HEK293 (cell line): ENCODE data around the gene RAB36.

Experiments used
- CTCF ChIA-PET: fragments of 350-600 bp; formaldehyde crosslinking; extraction: SDS; loops from one replicate; lab custom pipeline; 2021; ENCODE audit warnings: antibody characterized with exemption; lab: Yijun Ruan, JAX
- POLR2A ChIA-PET: fragments of 300-600 bp; formaldehyde crosslinking; extraction: SDS; loops from one replicate; lab custom pipeline; 2020; ENCODE audit warnings: antibody characterized with exemption, inconsistent platforms; lab: Yijun Ruan, JAX
- H3K27ac ChIP-seq: fragments of 200-500 bp; sonication (Bioruptor generic); 2 replicates; pipeline ENCODE4 v1.5.1; 2014; ENCODE audit warnings: low read depth, low read length, control low read depth, inconsistent platforms; ENCODE audit errors: extremely low read depth
- H3K36me3 ChIP-seq, 2 experiments: fragments of 200-500 bp in 1 of 2; sonication (Bioruptor generic) in 1 of 2; 1 replicate in 1 of 2; 2 replicates in 1 of 2; pipeline ENCODE4 v1.5.1; 2014 to 2017; ENCODE audit warnings: inconsistent platforms in 2 of 2, low read length in 2 of 2; ENCODE audit not compliant: control insufficient read depth in 2 of 2, insufficient read depth in 1 of 2
- H3K4me1 ChIP-seq: fragments of 200-500 bp; sonication (Bioruptor generic); 2 replicates; pipeline ENCODE4 v1.5.1; 2014; ENCODE audit warnings: mild to moderate bottlenecking, low read length, inconsistent platforms; ENCODE audit not compliant: control insufficient read depth, insufficient read depth
- H3K4me3 ChIP-seq: 2 replicates; pipeline ENCODE4 v1.5.1; 2011; ENCODE audit warnings: low read depth, mild to moderate bottlenecking, control low read depth, low read length, moderate library complexity
- H3K9me3 ChIP-seq: fragments of 200-500 bp; sonication (Bioruptor generic); 2 replicates; pipeline ENCODE4 v1.5.1; 2014; ENCODE audit warnings: low read depth, low read length, inconsistent platforms; ENCODE audit not compliant: control insufficient read depth, insufficient read depth
- BCL11A ChIP-seq: fragments of 450-650 bp; formaldehyde crosslinking; IDR thresholded peaks from 2 replicates; pipeline ENCODE4 v1.5.1; 2016; ENCODE audit warnings: low read depth, missing biosample characterization, missing genetic modification characterization
- GLIS2 ChIP-seq: fragments of 450-650 bp; formaldehyde crosslinking; IDR thresholded peaks from 2 replicates; pipeline ENCODE4 v1.5.1; 2016; ENCODE audit warnings: missing biosample characterization, missing genetic modification characterization
- KLF10 ChIP-seq: fragments of 450-650 bp; IDR thresholded peaks from 2 replicates; pipeline ENCODE4 v1.5.1; 2018; ENCODE audit warnings: missing biosample characterization, mild to moderate bottlenecking, missing genetic modification characterization
- KLF17 ChIP-seq: fragments of 450-650 bp; formaldehyde crosslinking; IDR thresholded peaks from 2 replicates; pipeline ENCODE4 v1.5.1; 2016; ENCODE audit warnings: missing biosample characterization, missing genetic modification characterization
- PRDM1 ChIP-seq: fragments of 450-650 bp; formaldehyde crosslinking; IDR thresholded peaks from 2 replicates; pipeline ENCODE4; 2016; ENCODE audit warnings: missing biosample characterization, missing genetic modification characterization
- ZBTB20 ChIP-seq: fragments of 450-650 bp; formaldehyde crosslinking; IDR thresholded peaks from 2 replicates; pipeline ENCODE4 v1.5.1; 2016; ENCODE audit warnings: missing biosample characterization, missing genetic modification characterization
- ZBTB26 ChIP-seq: fragments of 450-650 bp; formaldehyde crosslinking; optimal IDR thresholded peaks from 2 replicates; pipeline ENCODE3; 2016; ENCODE audit warnings: missing biosample characterization, mild to moderate bottlenecking, missing genetic modification characterization
- ZBTB6 ChIP-seq: fragments of 450-650 bp; formaldehyde crosslinking; IDR thresholded peaks from 2 replicates; pipeline ENCODE4 v1.5.1; 2017; ENCODE audit warnings: missing biosample characterization, missing genetic modification characterization
- ZBTB7A ChIP-seq: fragments of 450-650 bp; formaldehyde crosslinking; IDR thresholded peaks from 2 replicates; pipeline ENCODE4 v1.5.1; 2016; ENCODE audit warnings: low read depth, missing biosample characterization, missing genetic modification characterization
- ZBTB8A ChIP-seq: fragments of 450-650 bp; formaldehyde crosslinking; IDR thresholded peaks from 2 replicates; pipeline ENCODE4 v1.5.1; 2016; ENCODE audit warnings: missing biosample characterization, missing genetic modification characterization
- ZFHX2 ChIP-seq: fragments of 450-650 bp; formaldehyde crosslinking; conservative IDR thresholded peaks from 2 replicates; pipeline ENCODE4 v1.5.1; 2016; ENCODE audit warnings: missing biosample characterization, missing genetic modification characterization
- ZNF133 ChIP-seq: fragments of 450-650 bp; formaldehyde crosslinking; IDR thresholded peaks from 2 replicates; pipeline ENCODE4 v1.5.1; 2016; ENCODE audit warnings: missing biosample characterization, missing genetic modification characterization
- ZNF16 ChIP-seq: fragments of 450-650 bp; formaldehyde crosslinking; IDR thresholded peaks from 2 replicates; pipeline ENCODE4 v1.5.1; 2016; ENCODE audit warnings: low read depth, missing biosample characterization, missing genetic modification characterization
- ZNF175 ChIP-seq: fragments of 450-650 bp; formaldehyde crosslinking; IDR thresholded peaks from 2 replicates; pipeline ENCODE4 v1.5.1; 2016; ENCODE audit warnings: missing biosample characterization, missing genetic modification characterization
- ZNF335 ChIP-seq: fragments of 450-650 bp; formaldehyde crosslinking; conservative IDR thresholded peaks from 2 replicates; pipeline ENCODE4 v1.5.1; 2016; ENCODE audit warnings: missing biosample characterization, missing genetic modification characterization
- ZNF37A ChIP-seq: fragments of 450-650 bp; IDR thresholded peaks from 2 replicates; pipeline ENCODE4 v1.5.1; 2018; ENCODE audit warnings: missing biosample characterization, missing genetic modification characterization
- ZNF426 ChIP-seq: fragments of 450-650 bp; formaldehyde crosslinking; IDR thresholded peaks from 2 replicates; pipeline ENCODE4 v1.5.1; 2017; ENCODE audit warnings: missing biosample characterization, missing genetic modification characterization, mild to moderate bottlenecking, inconsistent platforms, moderate library complexity
- ZNF529 ChIP-seq: fragments of 450-650 bp; formaldehyde crosslinking; IDR thresholded peaks from 2 replicates; pipeline ENCODE4 v1.5.1; 2017; ENCODE audit warnings: missing genetic modification characterization, missing biosample characterization; ENCODE audit not compliant: insufficient replicate concordance
- ZNF571 ChIP-seq: fragments of 450-650 bp; formaldehyde crosslinking; IDR thresholded peaks from 2 replicates; pipeline ENCODE4 v1.5.0; 2017; ENCODE audit warnings: missing biosample characterization, missing genetic modification characterization
- ZNF639 ChIP-seq: fragments of 450-650 bp; formaldehyde crosslinking; IDR thresholded peaks from 2 replicates; pipeline ENCODE4 v1.5.1; 2016; ENCODE audit warnings: missing biosample characterization, missing genetic modification characterization
- ZNF792 ChIP-seq: fragments of 450-650 bp; formaldehyde crosslinking; IDR thresholded peaks from 2 replicates; pipeline ENCODE4 v1.5.1; 2016; ENCODE audit warnings: missing biosample characterization, missing genetic modification characterization
- TF ChIP-seq, protein P1 (sequence below): fragments of 450-650 bp; formaldehyde crosslinking; IDR thresholded peaks from 2 replicates; pipeline ENCODE4 v1.5.1; 2016; ENCODE audit warnings: missing biosample characterization, missing genetic modification characterization
- TF ChIP-seq, protein P2 (sequence below): IDR thresholded peaks from 2 replicates; pipeline ENCODE4 v1.6.1; 2011; ENCODE audit warnings: mild to moderate bottlenecking, low read depth, low read length, borderline replicate concordance

Gene RAB36

DNA sequence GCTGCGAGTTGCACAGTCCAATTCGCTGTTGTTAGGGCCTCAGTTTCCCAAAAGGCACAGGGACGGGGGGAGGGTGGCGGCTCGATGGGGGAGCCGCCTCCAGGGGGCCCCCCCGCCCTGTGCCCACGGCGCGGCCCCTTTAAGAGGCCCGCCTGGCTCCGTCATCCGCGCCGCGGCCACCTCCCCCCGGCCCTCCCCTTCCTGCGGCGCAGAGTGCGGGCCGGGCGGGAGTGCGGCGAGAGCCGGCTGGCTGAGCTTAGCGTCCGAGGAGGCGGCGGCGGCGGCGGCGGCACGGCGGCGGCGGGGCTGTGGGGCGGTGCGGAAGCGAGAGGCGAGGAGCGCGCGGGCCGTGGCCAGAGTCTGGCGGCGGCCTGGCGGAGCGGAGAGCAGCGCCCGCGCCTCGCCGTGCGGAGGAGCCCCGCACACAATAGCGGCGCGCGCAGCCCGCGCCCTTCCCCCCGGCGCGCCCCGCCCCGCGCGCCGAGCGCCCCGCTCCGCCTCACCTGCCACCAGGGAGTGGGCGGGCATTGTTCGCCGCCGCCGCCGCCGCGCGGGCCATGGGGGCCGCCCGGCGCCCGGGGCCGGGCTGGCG lies 35.1 kb downstream of the RAB36 start, which contains the start of gene BCR (continued):
- TF ChIP-seq ZBTB8A: no peak
- TF ChIP-seq ZNF792 (tag by site-specific recombination): no peak
- no peak for TF ChIP-seq ZNF37A
- TF ChIP-seq ZNF426: no peak
- TF ChIP-seq ZNF16 (tag by site-specific recombination): no peak
- TF ChIP-seq ZNF571 (tag by site-specific recombination): no peak
- TF ChIP-seq PRDM1 (tag by site-specific recombination): no peak
- TF ChIP-seq KLF10 (tag by site-specific recombination): peak; percentile 90
- no peak for TF ChIP-seq ZNF639 (tag by site-specific recombination)
- TF ChIP-seq ZNF175 (tag by site-specific recombination): no peak
- TF ChIP-seq, all 188 proteins: peak for 12

GRCh38 chr22:23180893-23181720 lies 35.8 kb downstream of the RAB36 start:
- Histone ChIP-seq H3K9me3 (no peaks in the 10 kb centered on the region), H3K27ac (peak overlapping the region; percentile 21; the same call in 1 of the 2 replicates), H3K36me3 (peaks cover 0 to 22% of the 10 kb centered on the region in 2 experiments; a peak in 1 of 3 replicates), H3K4me3 (peak overlapping the region; percentile 66), H3K4me1 (no peaks in the 10 kb centered on the region)
- POLR2A ChIA-PET: interaction anchor here (0.5 to 2.2 kb wide), 6 partner anchors 12 to 1367 kb away, joined by 3 to 6 read pairs (median 5); partner anchors contain the start of gene RAB36
- CTCF ChIA-PET: interaction anchor here (0.6 to 11.5 kb wide), 7 partner anchors 8 to 846 kb away, joined by 3 to 207 read pairs (median 4); no protein-coding TSS in a partner anchor
- TF ChIP-seq ZNF16 (tag by site-specific recombination) (no peak), ZNF529 (no peak), KLF17 (tag by site-specific recombination) (no peak), ZBTB20 (tag by site-specific recombination) (peak; percentile 3; the same call in 1 of the 2 replicates), ZBTB7A (tag by site-specific recombination) (0 out of 2 replicates have a peak, but pooled peaks have one; percentile 20), BCL11A (tag by site-specific recombination) (no peak), GLIS2 (tag by site-specific recombination) (0 out of 2 replicates have a peak, but pooled peaks have one; percentile 14), ZBTB6 (peak; percentile 92), ZNF335 (tag by site-specific recombination) (peak; percentile 82), ZNF133 (tag by site-specific recombination) (no peak), ZBTB26 (tag by site-specific recombination) (peak; percentile 67), ZFHX2 (tag by site-specific recombination) (0 out of 2 replicates have a peak, but pooled peaks have one; percentile 21)
- TF ChIP-seq, protein P1, sequence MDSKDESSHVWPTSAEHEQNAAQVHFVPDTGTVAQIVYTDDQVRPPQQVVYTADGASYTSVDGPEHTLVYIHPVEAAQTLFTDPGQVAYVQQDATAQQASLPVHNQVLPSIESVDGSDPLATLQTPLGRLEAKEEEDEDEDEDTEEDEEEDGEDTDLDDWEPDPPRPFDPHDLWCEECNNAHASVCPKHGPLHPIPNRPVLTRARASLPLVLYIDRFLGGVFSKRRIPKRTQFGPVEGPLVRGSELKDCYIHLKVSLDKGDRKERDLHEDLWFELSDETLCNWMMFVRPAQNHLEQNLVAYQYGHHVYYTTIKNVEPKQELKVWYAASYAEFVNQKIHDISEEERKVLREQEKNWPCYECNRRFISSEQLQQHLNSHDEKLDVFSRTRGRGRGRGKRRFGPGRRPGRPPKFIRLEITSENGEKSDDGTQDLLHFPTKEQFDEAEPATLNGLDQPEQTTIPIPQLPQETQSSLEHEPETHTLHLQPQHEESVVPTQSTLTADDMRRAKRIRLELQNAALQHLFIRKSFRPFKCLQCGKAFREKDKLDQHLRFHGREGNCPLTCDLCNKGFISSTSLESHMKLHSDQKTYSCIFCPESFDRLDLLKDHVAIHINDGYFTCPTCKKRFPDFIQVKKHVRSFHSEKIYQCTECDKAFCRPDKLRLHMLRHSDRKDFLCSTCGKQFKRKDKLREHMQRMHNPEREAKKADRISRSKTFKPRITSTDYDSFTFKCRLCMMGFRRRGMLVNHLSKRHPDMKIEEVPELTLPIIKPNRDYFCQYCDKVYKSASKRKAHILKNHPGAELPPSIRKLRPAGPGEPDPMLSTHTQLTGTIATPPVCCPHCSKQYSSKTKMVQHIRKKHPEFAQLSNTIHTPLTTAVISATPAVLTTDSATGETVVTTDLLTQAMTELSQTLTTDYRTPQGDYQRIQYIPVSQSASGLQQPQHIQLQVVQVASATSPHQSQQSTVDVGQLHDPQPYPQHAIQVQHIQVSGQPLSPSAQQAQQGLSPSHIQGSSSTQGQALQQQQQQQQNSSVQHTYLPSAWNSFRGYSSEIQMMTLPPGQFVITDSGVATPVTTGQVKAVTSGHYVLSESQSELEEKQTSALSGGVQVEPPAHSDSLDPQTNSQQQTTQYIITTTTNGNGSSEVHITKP (tag by site-specific recombination): no peak
- TF ChIP-seq, protein P2, sequence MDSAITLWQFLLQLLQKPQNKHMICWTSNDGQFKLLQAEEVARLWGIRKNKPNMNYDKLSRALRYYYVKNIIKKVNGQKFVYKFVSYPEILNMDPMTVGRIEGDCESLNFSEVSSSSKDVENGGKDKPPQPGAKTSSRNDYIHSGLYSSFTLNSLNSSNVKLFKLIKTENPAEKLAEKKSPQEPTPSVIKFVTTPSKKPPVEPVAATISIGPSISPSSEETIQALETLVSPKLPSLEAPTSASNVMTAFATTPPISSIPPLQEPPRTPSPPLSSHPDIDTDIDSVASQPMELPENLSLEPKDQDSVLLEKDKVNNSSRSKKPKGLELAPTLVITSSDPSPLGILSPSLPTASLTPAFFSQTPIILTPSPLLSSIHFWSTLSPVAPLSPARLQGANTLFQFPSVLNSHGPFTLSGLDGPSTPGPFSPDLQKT: no peak
